ENCODE measurements around the gene DACH1. TPM values are rescaled to one million over a fixed set of nuclear protein-coding genes. Genes with fewer than 3 reads are reported as not detected.

The DACH1 gene
- total RNA-seq, 1 experiment from 2014 or later = 0.14 TPM

DNA sequence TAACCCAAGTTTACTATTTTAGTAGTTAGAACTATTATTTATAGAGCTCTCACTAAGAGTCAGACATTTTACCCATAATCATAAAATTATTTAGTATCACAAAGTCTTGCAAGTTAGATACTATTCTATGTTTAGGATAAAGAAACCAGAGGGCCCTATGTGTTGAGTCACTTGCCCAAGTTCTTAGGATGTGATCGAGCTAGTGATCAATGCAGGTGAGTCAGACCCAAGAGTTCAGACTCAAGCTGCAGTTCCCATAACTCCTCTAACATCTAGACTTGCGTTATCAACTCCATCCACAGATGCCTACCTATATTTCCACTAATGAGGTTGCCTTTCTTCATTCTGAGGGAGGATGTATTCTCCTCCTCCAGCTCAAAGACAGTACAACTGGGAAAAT, 53.8 kb downstream of the DACH1 start:
- H3K27me3 Mint-ChIP-seq (ENCODE audit: unreplicated experiment) = no peaks in the 10 kb centered on the region
- H3K36me3 Mint-ChIP-seq (ENCODE audit: insufficient read depth, unreplicated experiment) = no peaks in the 10 kb centered on the region
- DNase-seq = no peak
- H3K4me1 Mint-ChIP-seq (ENCODE audit: low read depth, unreplicated experiment) = no peaks in the 10 kb centered on the region
- intact Hi-C loops (cut with micrococcal nuclease; ENCODE audit: unreplicated experiment) = no loop called here
- TF ChIP-seq, protein P1, sequence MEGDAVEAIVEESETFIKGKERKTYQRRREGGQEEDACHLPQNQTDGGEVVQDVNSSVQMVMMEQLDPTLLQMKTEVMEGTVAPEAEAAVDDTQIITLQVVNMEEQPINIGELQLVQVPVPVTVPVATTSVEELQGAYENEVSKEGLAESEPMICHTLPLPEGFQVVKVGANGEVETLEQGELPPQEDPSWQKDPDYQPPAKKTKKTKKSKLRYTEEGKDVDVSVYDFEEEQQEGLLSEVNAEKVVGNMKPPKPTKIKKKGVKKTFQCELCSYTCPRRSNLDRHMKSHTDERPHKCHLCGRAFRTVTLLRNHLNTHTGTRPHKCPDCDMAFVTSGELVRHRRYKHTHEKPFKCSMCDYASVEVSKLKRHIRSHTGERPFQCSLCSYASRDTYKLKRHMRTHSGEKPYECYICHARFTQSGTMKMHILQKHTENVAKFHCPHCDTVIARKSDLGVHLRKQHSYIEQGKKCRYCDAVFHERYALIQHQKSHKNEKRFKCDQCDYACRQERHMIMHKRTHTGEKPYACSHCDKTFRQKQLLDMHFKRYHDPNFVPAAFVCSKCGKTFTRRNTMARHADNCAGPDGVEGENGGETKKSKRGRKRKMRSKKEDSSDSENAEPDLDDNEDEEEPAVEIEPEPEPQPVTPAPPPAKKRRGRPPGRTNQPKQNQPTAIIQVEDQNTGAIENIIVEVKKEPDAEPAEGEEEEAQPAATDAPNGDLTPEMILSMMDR (IDR thresholded peaks at IDR 0.05; ENCODE audit: unreplicated experiment) = no peak
- CTCF ChIA-PET = no interaction called here
- no peaks in the 10 kb centered on the region for H3K9me3 Mint-ChIP-seq (ENCODE audit: low read depth, unreplicated experiment)
- no TSS peak for BruUV-seq (replicated peaks)
- no peak overlapping the region for H3K27ac Mint-ChIP-seq (ENCODE audit: unreplicated experiment)
- H3K4me3 Mint-ChIP-seq (ENCODE audit: low read depth, unreplicated experiment) = no peak overlapping the region

GRCh38 chr13:71811344-71811743, 55.7 kb downstream of the DACH1 start:
- H3K27ac Mint-ChIP-seq (ENCODE audit: unreplicated experiment) = no peak overlapping the region
- intact Hi-C loops (cut with micrococcal nuclease; ENCODE audit: unreplicated experiment) = no loop called here
- no peaks in the 10 kb centered on the region for H3K4me1 Mint-ChIP-seq (ENCODE audit: low read depth, unreplicated experiment)
- TF ChIP-seq, protein P1 (IDR thresholded peaks at IDR 0.05; ENCODE audit: unreplicated experiment) = no peak
- no peaks in the 10 kb centered on the region for H3K27me3 Mint-ChIP-seq (ENCODE audit: unreplicated experiment)
- no peak overlapping the region for H3K4me3 Mint-ChIP-seq (ENCODE audit: low read depth, unreplicated experiment)
- no TSS peak for BruUV-seq (replicated peaks)
- H3K9me3 Mint-ChIP-seq (ENCODE audit: low read depth, unreplicated experiment) = no peaks in the 10 kb centered on the region
- no peak for DNase-seq
- no peaks in the 10 kb centered on the region for H3K36me3 Mint-ChIP-seq (ENCODE audit: insufficient read depth, unreplicated experiment)
- CTCF ChIA-PET = no interaction called here

DNA sequence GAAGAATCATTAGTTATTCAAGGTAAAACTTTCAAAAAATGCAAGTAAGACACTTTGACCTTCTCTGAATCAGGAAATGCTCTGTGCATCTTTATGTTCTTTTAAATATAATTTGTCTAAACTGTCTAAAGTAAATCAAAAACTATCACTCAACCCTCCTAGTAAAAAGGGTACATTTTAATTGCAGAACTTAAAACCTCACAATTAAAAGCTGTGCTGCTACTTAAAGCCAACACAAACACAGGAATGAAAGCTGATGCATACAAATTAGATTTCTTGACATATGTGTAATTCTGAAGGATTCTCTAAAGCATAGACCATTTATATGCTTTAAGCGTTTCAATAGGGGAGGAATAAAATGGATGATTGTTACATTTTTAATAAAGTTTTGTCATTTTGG, 58.3 kb downstream of the DACH1 start:
- Mint-ChIP-seq H3K4me3 (ENCODE audit: low read depth, unreplicated experiment) (no peak overlapping the region), H3K36me3 (ENCODE audit: insufficient read depth, unreplicated experiment) (no peaks in the 10 kb centered on the region), H3K27me3 (ENCODE audit: unreplicated experiment) (no peaks in the 10 kb centered on the region), H3K4me1 (ENCODE audit: low read depth, unreplicated experiment) (no peaks in the 10 kb centered on the region), H3K9me3 (ENCODE audit: low read depth, unreplicated experiment) (no peaks in the 10 kb centered on the region), H3K27ac (ENCODE audit: unreplicated experiment) (no peak overlapping the region)
- no TSS peak for BruUV-seq (replicated peaks)
- intact Hi-C loops (cut with micrococcal nuclease; ENCODE audit: unreplicated experiment) = no loop called here
- CTCF ChIA-PET = no interaction called here
- TF ChIP-seq, protein P1 (IDR thresholded peaks at IDR 0.05; ENCODE audit: unreplicated experiment) = no peak
- DNase-seq = no peak

GRCh38 chr13:71806886-71807285, 60.1 kb downstream of the DACH1 start:
- intact Hi-C loops (cut with micrococcal nuclease; ENCODE audit: unreplicated experiment) = no loop called here
- H3K27me3 Mint-ChIP-seq (ENCODE audit: unreplicated experiment) = no peaks in the 10 kb centered on the region
- TF ChIP-seq, protein P1 (IDR thresholded peaks at IDR 0.05; ENCODE audit: unreplicated experiment) = no peak
- H3K9me3 Mint-ChIP-seq (ENCODE audit: low read depth, unreplicated experiment) = no peaks in the 10 kb centered on the region
- H3K36me3 Mint-ChIP-seq (ENCODE audit: insufficient read depth, unreplicated experiment) = no peaks in the 10 kb centered on the region
- no peak for DNase-seq
- no peaks in the 10 kb centered on the region for H3K4me1 Mint-ChIP-seq (ENCODE audit: low read depth, unreplicated experiment)
- CTCF ChIA-PET = no interaction called here
- no peak overlapping the region for H3K4me3 Mint-ChIP-seq (ENCODE audit: low read depth, unreplicated experiment)
- H3K27ac Mint-ChIP-seq (ENCODE audit: unreplicated experiment) = no peak overlapping the region
- BruUV-seq (replicated peaks) = no TSS peak

DNA sequence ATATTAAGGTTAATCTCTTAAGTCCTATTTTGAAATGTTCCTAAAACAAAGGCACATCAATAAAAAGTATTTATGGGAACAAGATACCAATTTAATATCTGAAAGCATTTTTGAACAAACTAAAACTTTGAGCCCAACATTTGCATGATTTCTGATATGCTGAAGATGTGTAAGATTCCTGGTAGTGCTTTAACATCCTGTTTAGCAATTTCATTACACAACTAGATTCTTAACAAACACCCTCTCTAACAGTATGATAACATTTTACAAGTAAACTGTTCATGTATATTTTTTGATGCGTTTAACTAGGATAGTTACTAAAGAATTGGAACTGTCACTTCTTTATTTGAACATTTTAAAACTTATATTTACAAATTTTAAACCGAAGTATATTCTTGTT, 63.9 kb downstream of the DACH1 start:
- no peaks in the 10 kb centered on the region for H3K27me3 Mint-ChIP-seq (ENCODE audit: unreplicated experiment)
- H3K9me3 Mint-ChIP-seq (ENCODE audit: low read depth, unreplicated experiment) = no peaks in the 10 kb centered on the region
- no peak for DNase-seq
- CTCF ChIA-PET = no interaction called here
- TF ChIP-seq, protein P1 (IDR thresholded peaks at IDR 0.05; ENCODE audit: unreplicated experiment) = no peak
- H3K36me3 Mint-ChIP-seq (ENCODE audit: insufficient read depth, unreplicated experiment) = no peaks in the 10 kb centered on the region
- intact Hi-C loops (cut with micrococcal nuclease; ENCODE audit: unreplicated experiment) = no loop called here
- no peak overlapping the region for H3K4me3 Mint-ChIP-seq (ENCODE audit: low read depth, unreplicated experiment)
- no TSS peak for BruUV-seq (replicated peaks)
- no peak overlapping the region for H3K27ac Mint-ChIP-seq (ENCODE audit: unreplicated experiment)
- H3K4me1 Mint-ChIP-seq (ENCODE audit: low read depth, unreplicated experiment) = no peaks in the 10 kb centered on the region

Measured in Calu3 (cell line).